Measurements from ENCODE around the gene IQCM. TPM values are rescaled to one million over a fixed set of nuclear protein-coding genes. Genes with fewer than 3 reads are reported as not detected.

Gene IQCM
- total RNA-seq, 1 experiment from 2014 or later, result not detected

DNA sequence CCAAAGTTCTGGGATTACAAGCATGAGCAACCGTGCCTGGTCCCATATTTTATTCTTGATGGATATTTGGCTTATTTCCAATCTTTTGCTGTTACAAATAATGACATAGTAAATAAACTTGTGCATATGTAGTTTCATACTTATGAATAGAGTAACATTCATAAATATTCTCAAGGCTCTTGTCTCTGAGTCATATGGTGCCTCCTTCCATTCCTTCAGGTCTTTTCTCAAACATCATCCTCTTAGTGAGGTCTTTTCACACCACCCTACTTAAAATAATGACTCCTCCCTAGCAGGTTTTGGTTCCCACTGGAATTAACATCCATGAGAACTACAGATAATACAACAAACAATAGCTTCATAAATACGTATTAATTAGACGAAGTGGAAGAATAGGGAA is 416.6 kb downstream of the IQCM start:
- ChIA-PET CTCF (no interaction called here), POLR2A (no interaction called here)
- Histone ChIP-seq H3K36me3 (ENCODE audit: control insufficient read depth, insufficient read depth, low read length) (no peaks in the 10 kb centered on the region), H3K27me3 (ENCODE audit: control insufficient read depth, insufficient read depth, low read length) (no peaks in the 10 kb centered on the region), H3K27ac (ENCODE audit: low read length) (no peak overlapping the region), H3K9me3 (ENCODE audit: control insufficient read depth, insufficient read depth, low read depth, low read length) (no peaks in the 10 kb centered on the region), H3K4me1 (ENCODE audit: control insufficient read depth, insufficient read depth, low read length) (no peaks in the 10 kb centered on the region), H3K4me3 (ENCODE audit: low read depth in 2 of 2, low read length in 2 of 2) (no peak overlapping the region)
- no TSS peak for BruUV-seq (replicated peaks)
- in situ Hi-C loops (cut with HindIII; ENCODE audit: low pct_unique_long_range_greater_than_20kb, low sequenced_read_pairs) (no loop called here), intact Hi-C loops (cut with micrococcal nuclease; ENCODE audit: unreplicated experiment) (no loop called here)
- ATAC-seq, result no peak
- DNase-seq (ENCODE audit: low read depth, low spot score), result no peak
- TF ChIP-seq SIN3A (IDR thresholded peaks at IDR 0.05; ENCODE audit: borderline replicate concordance, insufficient read depth, low read depth, low read length), result no peak
- TF ChIP-seq, protein P1, sequence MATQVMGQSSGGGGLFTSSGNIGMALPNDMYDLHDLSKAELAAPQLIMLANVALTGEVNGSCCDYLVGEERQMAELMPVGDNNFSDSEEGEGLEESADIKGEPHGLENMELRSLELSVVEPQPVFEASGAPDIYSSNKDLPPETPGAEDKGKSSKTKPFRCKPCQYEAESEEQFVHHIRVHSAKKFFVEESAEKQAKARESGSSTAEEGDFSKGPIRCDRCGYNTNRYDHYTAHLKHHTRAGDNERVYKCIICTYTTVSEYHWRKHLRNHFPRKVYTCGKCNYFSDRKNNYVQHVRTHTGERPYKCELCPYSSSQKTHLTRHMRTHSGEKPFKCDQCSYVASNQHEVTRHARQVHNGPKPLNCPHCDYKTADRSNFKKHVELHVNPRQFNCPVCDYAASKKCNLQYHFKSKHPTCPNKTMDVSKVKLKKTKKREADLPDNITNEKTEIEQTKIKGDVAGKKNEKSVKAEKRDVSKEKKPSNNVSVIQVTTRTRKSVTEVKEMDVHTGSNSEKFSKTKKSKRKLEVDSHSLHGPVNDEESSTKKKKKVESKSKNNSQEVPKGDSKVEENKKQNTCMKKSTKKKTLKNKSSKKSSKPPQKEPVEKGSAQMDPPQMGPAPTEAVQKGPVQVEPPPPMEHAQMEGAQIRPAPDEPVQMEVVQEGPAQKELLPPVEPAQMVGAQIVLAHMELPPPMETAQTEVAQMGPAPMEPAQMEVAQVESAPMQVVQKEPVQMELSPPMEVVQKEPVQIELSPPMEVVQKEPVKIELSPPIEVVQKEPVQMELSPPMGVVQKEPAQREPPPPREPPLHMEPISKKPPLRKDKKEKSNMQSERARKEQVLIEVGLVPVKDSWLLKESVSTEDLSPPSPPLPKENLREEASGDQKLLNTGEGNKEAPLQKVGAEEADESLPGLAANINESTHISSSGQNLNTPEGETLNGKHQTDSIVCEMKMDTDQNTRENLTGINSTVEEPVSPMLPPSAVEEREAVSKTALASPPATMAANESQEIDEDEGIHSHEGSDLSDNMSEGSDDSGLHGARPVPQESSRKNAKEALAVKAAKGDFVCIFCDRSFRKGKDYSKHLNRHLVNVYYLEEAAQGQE (IDR thresholded peaks at IDR 0.05; ENCODE audit: insufficient read depth in 1 of 2, low read depth in 2 of 2, low read length in 1 of 2), result no peak

DNA sequence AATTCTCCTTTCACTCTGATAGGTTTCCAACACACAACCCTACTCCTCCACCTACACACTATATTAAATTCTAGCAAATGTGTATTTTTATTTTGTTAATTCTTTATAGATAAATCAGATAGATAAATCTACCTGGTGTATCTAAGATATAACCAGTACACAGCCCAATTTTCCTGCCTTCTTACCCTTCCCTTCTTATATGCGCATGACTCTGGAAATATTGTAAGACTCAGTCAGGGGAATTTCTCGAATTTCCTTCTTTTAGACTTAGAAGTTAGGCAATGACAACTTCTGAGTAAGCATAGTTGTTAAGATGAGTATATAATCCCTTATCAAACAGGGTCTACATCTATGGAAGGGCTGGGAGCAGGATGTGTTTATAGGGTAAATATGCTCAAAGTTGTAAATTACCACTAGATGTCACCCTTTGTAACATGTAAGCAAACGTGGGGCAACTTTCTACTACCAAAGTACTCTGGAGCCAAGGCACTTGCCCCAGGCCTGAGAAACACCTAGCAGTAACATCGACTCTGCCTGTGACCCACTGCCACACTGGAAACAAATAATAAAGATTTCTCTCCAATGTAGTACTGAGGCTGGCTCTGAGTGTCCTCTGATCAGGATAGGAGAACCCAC is 444.7 kb downstream of the IQCM start:
- ATAC-seq (peak; percentile 87; the same call in 1 of the 2 replicates), DNase-seq (ENCODE audit: low read depth, low spot score) (peak; percentile 13)
- no peak overlapping the region for H3K27ac ChIP-seq (ENCODE audit: low read length)
- CTCF ChIA-PET, result interaction anchor here (0.6 kb wide), 1 partner anchor 533 kb away, joined by 3 read pairs; no protein-coding TSS in a partner anchor
- H3K9me3 ChIP-seq (ENCODE audit: control insufficient read depth, insufficient read depth, low read depth, low read length), result no peaks in the 10 kb centered on the region
- POLR2A ChIA-PET, result no interaction called here
- in situ Hi-C loops (cut with HindIII; ENCODE audit: low pct_unique_long_range_greater_than_20kb, low sequenced_read_pairs), result no loop called here
- no peaks in the 10 kb centered on the region for H3K27me3 ChIP-seq (ENCODE audit: control insufficient read depth, insufficient read depth, low read length)
- BruUV-seq (replicated peaks), result no TSS peak
- TF ChIP-seq, protein P2, sequence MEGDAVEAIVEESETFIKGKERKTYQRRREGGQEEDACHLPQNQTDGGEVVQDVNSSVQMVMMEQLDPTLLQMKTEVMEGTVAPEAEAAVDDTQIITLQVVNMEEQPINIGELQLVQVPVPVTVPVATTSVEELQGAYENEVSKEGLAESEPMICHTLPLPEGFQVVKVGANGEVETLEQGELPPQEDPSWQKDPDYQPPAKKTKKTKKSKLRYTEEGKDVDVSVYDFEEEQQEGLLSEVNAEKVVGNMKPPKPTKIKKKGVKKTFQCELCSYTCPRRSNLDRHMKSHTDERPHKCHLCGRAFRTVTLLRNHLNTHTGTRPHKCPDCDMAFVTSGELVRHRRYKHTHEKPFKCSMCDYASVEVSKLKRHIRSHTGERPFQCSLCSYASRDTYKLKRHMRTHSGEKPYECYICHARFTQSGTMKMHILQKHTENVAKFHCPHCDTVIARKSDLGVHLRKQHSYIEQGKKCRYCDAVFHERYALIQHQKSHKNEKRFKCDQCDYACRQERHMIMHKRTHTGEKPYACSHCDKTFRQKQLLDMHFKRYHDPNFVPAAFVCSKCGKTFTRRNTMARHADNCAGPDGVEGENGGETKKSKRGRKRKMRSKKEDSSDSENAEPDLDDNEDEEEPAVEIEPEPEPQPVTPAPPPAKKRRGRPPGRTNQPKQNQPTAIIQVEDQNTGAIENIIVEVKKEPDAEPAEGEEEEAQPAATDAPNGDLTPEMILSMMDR (IDR thresholded peaks at IDR 0.05), result peak; percentile 58
- TF ChIP-seq, protein P1 (IDR thresholded peaks at IDR 0.05; ENCODE audit: insufficient read depth in 1 of 2, low read depth in 2 of 2, low read length in 1 of 2), result no peak
- no peaks in the 10 kb centered on the region for H3K36me3 ChIP-seq (ENCODE audit: control insufficient read depth, insufficient read depth, low read length)
- no peaks in the 10 kb centered on the region for H3K4me1 ChIP-seq (ENCODE audit: control insufficient read depth, insufficient read depth, low read length)
- intact Hi-C loops (cut with micrococcal nuclease; ENCODE audit: unreplicated experiment), result loop anchor here (1.0 kb wide), 1 partner anchor 526 kb away; no protein-coding TSS in a partner anchor
- H3K4me3 ChIP-seq (ENCODE audit: low read depth in 2 of 2, low read length in 2 of 2), result no peak overlapping the region
